ENCODE data around the gene KNDC1. TPM values are rescaled to one million over a fixed set of nuclear protein-coding genes. Genes with fewer than 3 reads are reported as not detected.

Gene KNDC1
- total RNA-seq, 1 donor from 2014 or later: 0.09 TPM

- TF ChIP-seq CTCF (IDR thresholded peaks at IDR 0.05): no peak
- CTCF ChIA-PET: no interaction called here
- Mint-ChIP-seq H3K27ac (no peak overlapping the region), H3K27me3 (peaks cover 18% of the 10 kb centered on the region), H3K9me3 (no peaks in the 10 kb centered on the region), H3K4me1 (peaks cover 28% of the 10 kb centered on the region), H3K36me3 (ENCODE audit: low read depth) (no peaks in the 10 kb centered on the region), H3K4me3 (peak overlapping the region; percentile 70)
- POLR2A ChIA-PET: interaction anchor here (0.6 kb wide), 1 partner anchor 25 kb away, joined by 4 read pairs; no protein-coding TSS in a partner anchor
- ATAC-seq (ENCODE audit: low read depth) (peak; percentile 16), DNase-seq (no peak)
- intact Hi-C loops (cut with micrococcal nuclease): no loop called here
Observed at GRCh38 chr10:133235265-133235855, 75.3 kb downstream of the KNDC1 start.

- Mint-ChIP-seq H3K9me3 (no peaks in the 10 kb centered on the region), H3K27me3 (peaks cover 18% of the 10 kb centered on the region), H3K4me1 (peaks cover 31% of the 10 kb centered on the region), H3K36me3 (ENCODE audit: low read depth) (no peaks in the 10 kb centered on the region), H3K27ac (no peak overlapping the region), H3K4me3 (peak overlapping the region; percentile 66)
- TF ChIP-seq CTCF (IDR thresholded peaks at IDR 0.05): no peak
- intact Hi-C loops (cut with micrococcal nuclease): loop anchor here (2.0 kb wide), 2 partner anchors 39 to 71 kb away; no protein-coding TSS in a partner anchor
- POLR2A ChIA-PET: no interaction called here
- peak; percentile 40 for ATAC-seq (ENCODE audit: low read depth)
- no peak for DNase-seq
- CTCF ChIA-PET: no interaction called here
Observed at GRCh38 chr10:133235932-133236331, 75.9 kb downstream of the KNDC1 start.

GRCh38 chr10:133236401-133237240 lies 76.6 kb downstream of the KNDC1 start:
- no peak for TF ChIP-seq CTCF (IDR thresholded peaks at IDR 0.05)
- H3K27ac Mint-ChIP-seq: no peak overlapping the region
- H3K4me1 Mint-ChIP-seq: peaks cover 33% of the 10 kb centered on the region
- CTCF ChIA-PET: no interaction called here
- POLR2A ChIA-PET: no interaction called here
- H3K27me3 Mint-ChIP-seq: peaks cover 14% of the 10 kb centered on the region
- no peaks in the 10 kb centered on the region for H3K9me3 Mint-ChIP-seq
- intact Hi-C loops (cut with micrococcal nuclease): loop anchor here (2.0 kb wide), 2 partner anchors 38 to 70 kb away; no protein-coding TSS in a partner anchor
- ATAC-seq (ENCODE audit: low read depth) (no peak), DNase-seq (no peak)
- no peak overlapping the region for H3K4me3 Mint-ChIP-seq
- H3K36me3 Mint-ChIP-seq (ENCODE audit: low read depth): no peaks in the 10 kb centered on the region

- Mint-ChIP-seq H3K9me3 (no peaks in the 10 kb centered on the region), H3K4me3 (peak overlapping the region; percentile 38), H3K27me3 (peaks cover 9% of the 10 kb centered on the region), H3K27ac (no peak overlapping the region), H3K4me1 (peaks cover 38% of the 10 kb centered on the region), H3K36me3 (ENCODE audit: low read depth) (no peaks in the 10 kb centered on the region)
- CTCF ChIA-PET: no interaction called here
- ATAC-seq (ENCODE audit: low read depth) (no peak), DNase-seq (no peak)
- intact Hi-C loops (cut with micrococcal nuclease): loop anchor here (2.0 kb wide), 2 partner anchors 38 to 70 kb away; no protein-coding TSS in a partner anchor
- no peak for TF ChIP-seq CTCF (IDR thresholded peaks at IDR 0.05)
- POLR2A ChIA-PET: no interaction called here
Observed at GRCh38 chr10:133237241-133237587, 77.2 kb downstream of the KNDC1 start.
